Nephron progenitor cell (in vitro differentiated cells): ENCODE measurements around the gene STARD8.
"Not testable (repeated sequence)": the region's sequence is repeated elsewhere in the genome, so short reads cannot be mapped to it uniquely, and the experiment has no call there.

Source experiments
- DNase-seq: peaks from one replicate; pipeline ENCODE4 v3.0.0; 2021
- H3K27ac Mint-ChIP-seq: 2 replicates; pipeline ENCODE4 v1.8.0; 2021; ENCODE audit warnings: mild to moderate bottlenecking, moderate library complexity, mixed read lengths
- H3K27me3 Mint-ChIP-seq: 2 replicates; pipeline ENCODE4 v1.8.0; 2021; ENCODE audit warnings: mild to moderate bottlenecking, low read depth, mixed read lengths; ENCODE audit not compliant: poor library complexity
- H3K36me3 Mint-ChIP-seq: 2 replicates; pipeline ENCODE4 v1.8.0; 2021; ENCODE audit warnings: low read depth, mixed read lengths
- H3K4me1 Mint-ChIP-seq: 2 replicates; pipeline ENCODE4 v1.8.0; 2021; ENCODE audit warnings: mixed read lengths
- H3K4me3 Mint-ChIP-seq: 2 replicates; pipeline ENCODE4 v1.8.0; 2021; ENCODE audit warnings: mild to moderate bottlenecking, moderate library complexity, mixed read lengths
- H3K9me3 Mint-ChIP-seq: 2 replicates; pipeline ENCODE4 v1.8.0; 2021; ENCODE audit warnings: mild to moderate bottlenecking, moderate library complexity, mixed read lengths
- TF ChIP-seq, protein P1 (sequence below): fragments of 200-600 bp; sonication (generic); IDR thresholded peaks from 2 replicates; pipeline ENCODE4 v1.5.0; 2021; ENCODE audit warnings: antibody characterized with exemption

Gene STARD8, protein sequence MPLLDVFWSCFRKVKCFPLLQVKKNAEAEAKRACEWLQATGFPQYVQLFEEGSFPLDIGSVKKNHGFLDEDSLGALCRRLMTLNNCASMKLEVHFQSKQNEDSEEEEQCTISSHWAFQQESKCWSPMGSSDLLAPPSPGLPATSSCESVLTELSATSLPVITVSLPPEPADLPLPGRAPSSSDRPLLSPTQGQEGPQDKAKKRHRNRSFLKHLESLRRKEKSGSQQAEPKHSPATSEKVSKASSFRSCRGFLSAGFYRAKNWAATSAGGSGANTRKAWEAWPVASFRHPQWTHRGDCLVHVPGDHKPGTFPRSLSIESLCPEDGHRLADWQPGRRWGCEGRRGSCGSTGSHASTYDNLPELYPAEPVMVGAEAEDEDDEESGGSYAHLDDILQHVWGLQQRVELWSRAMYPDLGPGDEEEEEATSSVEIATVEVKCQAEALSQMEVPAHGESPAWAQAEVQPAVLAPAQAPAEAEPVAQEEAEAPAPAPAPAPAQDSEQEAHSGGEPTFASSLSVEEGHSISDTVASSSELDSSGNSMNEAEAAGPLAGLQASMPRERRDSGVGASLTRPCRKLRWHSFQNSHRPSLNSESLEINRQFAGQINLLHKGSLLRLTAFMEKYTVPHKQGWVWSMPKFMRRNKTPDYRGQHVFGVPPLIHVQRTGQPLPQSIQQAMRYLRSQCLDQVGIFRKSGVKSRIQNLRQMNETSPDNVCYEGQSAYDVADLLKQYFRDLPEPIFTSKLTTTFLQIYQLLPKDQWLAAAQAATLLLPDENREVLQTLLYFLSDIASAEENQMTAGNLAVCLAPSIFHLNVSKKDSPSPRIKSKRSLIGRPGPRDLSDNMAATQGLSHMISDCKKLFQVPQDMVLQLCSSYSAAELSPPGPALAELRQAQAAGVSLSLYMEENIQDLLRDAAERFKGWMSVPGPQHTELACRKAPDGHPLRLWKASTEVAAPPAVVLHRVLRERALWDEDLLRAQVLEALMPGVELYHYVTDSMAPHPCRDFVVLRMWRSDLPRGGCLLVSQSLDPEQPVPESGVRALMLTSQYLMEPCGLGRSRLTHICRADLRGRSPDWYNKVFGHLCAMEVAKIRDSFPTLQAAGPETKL

GRCh38 chrX:68647156-68647957 is at the start of gene STARD8:
Gene STARD8, plus strand, starts transcription at chrX:68647666. Its CDS starts 217 bp downstream, at chrX:68647883.
- TF ChIP-seq, protein P1, sequence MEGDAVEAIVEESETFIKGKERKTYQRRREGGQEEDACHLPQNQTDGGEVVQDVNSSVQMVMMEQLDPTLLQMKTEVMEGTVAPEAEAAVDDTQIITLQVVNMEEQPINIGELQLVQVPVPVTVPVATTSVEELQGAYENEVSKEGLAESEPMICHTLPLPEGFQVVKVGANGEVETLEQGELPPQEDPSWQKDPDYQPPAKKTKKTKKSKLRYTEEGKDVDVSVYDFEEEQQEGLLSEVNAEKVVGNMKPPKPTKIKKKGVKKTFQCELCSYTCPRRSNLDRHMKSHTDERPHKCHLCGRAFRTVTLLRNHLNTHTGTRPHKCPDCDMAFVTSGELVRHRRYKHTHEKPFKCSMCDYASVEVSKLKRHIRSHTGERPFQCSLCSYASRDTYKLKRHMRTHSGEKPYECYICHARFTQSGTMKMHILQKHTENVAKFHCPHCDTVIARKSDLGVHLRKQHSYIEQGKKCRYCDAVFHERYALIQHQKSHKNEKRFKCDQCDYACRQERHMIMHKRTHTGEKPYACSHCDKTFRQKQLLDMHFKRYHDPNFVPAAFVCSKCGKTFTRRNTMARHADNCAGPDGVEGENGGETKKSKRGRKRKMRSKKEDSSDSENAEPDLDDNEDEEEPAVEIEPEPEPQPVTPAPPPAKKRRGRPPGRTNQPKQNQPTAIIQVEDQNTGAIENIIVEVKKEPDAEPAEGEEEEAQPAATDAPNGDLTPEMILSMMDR: no peak
- Mint-ChIP-seq H3K27me3 (no peaks in the 10 kb centered on the region), H3K27ac (no peak within 1 kb of the TSS), H3K4me3 (peak within 1 kb of the TSS; percentile 49), H3K9me3 (peaks cover 15% of the 10 kb centered on the region), H3K36me3 (no peaks in the 10 kb centered on the region), H3K4me1 (peaks cover 16% of the 10 kb centered on the region)
- DNase-seq: peak; percentile 56

DNA sequence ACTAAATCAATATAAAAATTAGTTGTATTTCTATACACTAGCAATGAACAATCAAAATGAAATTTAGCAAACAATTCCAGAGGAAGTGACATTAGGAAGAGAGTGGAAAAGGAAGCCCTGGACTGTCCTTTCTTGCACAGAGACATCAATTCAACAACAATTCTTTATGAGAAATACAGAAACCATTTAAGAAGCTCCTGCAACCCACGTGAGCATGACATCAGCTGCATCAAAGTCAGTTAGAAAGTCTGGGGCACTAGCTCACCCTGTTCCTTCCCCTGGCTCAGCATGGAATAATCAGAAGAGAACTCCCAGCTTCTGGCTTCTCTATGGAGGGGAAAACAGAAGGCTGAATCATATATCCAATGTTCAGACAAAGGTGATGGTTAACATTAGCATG is 48.6 kb upstream of the STARD8 start:
- Mint-ChIP-seq H3K4me3 (no peak overlapping the region), H3K27ac (no peak overlapping the region), H3K27me3 (peaks cover 2% of the 10 kb centered on the region), H3K36me3 (no peaks in the 10 kb centered on the region), H3K9me3 (peaks cover 90% of the 10 kb centered on the region), H3K4me1 (no peaks in the 10 kb centered on the region)
- DNase-seq: no peak
- TF ChIP-seq, protein P1: no peak

DNA sequence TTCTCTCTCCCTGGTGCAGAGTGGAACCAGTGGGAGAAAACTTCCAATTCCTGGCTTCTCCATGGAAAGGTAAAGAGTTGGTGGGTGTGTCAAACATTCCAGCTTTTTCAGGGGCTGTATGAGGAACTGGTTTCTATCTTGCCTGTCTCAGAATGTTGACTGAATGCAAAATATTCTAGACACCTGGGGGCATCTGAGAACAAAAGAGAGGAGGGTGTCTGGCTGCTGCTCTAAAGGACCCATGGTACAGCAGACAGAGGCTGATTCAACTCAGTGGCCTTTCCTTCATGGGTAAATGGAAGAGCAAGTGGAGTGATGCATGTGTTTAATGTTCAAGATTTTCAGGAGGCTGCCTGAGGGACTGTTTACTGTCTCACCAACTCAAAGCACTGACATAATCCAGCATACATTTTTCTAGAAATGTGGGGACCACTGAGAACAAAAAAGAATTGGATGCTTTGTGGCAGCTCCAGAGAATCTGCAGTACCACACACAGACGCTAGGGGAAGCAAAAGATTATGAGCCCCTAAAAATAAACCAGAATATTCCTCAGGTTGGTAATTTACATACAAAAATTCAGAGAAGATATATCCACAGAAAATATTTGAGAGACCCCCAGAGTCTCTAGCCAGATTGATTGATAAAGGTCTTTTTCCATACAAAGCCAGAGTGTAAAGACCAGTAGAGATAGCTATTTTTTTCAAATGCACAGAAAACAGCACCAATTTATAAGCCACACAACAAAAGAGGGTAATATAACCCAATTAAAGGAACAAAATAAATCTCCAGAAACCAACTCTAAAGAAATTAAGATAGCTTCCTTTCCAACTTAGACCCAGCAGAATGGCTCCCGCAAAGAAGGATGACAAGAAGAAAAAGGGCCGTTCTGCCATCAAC is 48.0 kb upstream of the STARD8 start:
- Mint-ChIP-seq H3K27me3 (peaks cover 2% of the 10 kb centered on the region), H3K9me3 (peaks cover 89% of the 10 kb centered on the region), H3K27ac (no peak overlapping the region), H3K4me3 (no peak overlapping the region), H3K4me1 (no peaks in the 10 kb centered on the region), H3K36me3 (no peaks in the 10 kb centered on the region)
- peak; percentile 7 for DNase-seq
- TF ChIP-seq, protein P1: peak; percentile 47

- not testable (repeated sequence) for H3K27ac Mint-ChIP-seq, H3K4me3 Mint-ChIP-seq, H3K36me3 Mint-ChIP-seq, DNase-seq, H3K27me3 Mint-ChIP-seq, H3K4me1 Mint-ChIP-seq
- peaks cover 74% of the 10 kb centered on the region for H3K9me3 Mint-ChIP-seq
Observed at GRCh38 chrX:68604216-68604615, 43.2 kb upstream of the STARD8 start.

- H3K9me3 Mint-ChIP-seq: peaks cover 31% of the 10 kb centered on the region
- not testable (repeated sequence) for H3K27me3 Mint-ChIP-seq, H3K4me3 Mint-ChIP-seq, H3K27ac Mint-ChIP-seq, H3K4me1 Mint-ChIP-seq, DNase-seq, H3K36me3 Mint-ChIP-seq
Observed at GRCh38 chrX:68614733-68615132, 32.7 kb upstream of the STARD8 start.

DNA sequence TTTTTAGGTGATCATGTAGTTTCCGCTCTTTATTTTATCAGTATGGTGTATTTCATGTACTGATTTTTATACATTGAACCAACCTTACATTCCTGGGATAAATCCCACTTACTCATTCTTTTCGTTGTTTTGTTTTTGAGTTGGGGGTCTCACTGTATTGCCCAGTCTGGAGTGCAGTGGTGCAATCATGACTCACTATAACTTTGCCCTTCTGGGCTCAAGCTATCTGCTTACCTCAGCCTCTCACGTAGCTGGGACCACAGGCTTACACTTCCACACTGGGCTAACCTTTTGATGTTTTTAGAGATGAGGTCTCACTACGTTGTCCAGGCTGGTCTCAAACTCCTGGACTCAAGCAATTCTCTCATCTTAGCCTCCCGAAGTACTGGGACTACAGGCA is 19.5 kb upstream of the STARD8 start:
- Mint-ChIP-seq H3K27ac (no peak overlapping the region), H3K36me3 (no peaks in the 10 kb centered on the region), H3K4me1 (peaks cover 5% of the 10 kb centered on the region), H3K4me3 (no peak overlapping the region), H3K27me3 (no peaks in the 10 kb centered on the region), H3K9me3 (peaks cover 45% of the 10 kb centered on the region)
- TF ChIP-seq, protein P1: no peak
- no peak for DNase-seq

GRCh38 chrX:68629936-68630335 is 17.5 kb upstream of the STARD8 start:
- not testable (repeated sequence) for H3K27me3 Mint-ChIP-seq, H3K27ac Mint-ChIP-seq, H3K4me1 Mint-ChIP-seq, H3K36me3 Mint-ChIP-seq, H3K4me3 Mint-ChIP-seq, DNase-seq
- peaks cover 46% of the 10 kb centered on the region for H3K9me3 Mint-ChIP-seq
